SW 1271 (cell line): ENCODE data around the gene RYK.

Experiments used
- DNase-seq, 2 experiments: peaks; one replicate each; lab custom pipeline; 2025; lab: John Stamatoyannopoulos, UW

Gene RYK

DNA sequence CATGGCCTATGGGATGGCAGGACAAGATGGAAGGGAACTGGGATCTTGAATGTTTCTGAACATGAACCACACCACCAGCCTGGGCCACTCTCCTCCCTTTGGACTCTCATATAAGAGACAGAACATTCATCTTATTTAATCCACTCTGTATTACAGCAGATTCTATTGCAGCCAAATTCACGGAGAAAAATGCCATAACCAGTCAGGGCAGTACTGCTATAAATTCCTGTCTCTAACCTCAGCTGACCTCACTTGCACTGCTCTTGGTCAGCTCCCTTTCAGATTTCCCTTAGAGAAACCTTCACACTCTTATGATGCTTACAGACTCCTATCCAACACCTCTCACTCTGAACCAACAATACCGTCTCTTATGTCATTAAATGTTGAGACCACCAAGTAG is 101.4 kb downstream of the RYK start:
- DNase-seq = no peak

DNA sequence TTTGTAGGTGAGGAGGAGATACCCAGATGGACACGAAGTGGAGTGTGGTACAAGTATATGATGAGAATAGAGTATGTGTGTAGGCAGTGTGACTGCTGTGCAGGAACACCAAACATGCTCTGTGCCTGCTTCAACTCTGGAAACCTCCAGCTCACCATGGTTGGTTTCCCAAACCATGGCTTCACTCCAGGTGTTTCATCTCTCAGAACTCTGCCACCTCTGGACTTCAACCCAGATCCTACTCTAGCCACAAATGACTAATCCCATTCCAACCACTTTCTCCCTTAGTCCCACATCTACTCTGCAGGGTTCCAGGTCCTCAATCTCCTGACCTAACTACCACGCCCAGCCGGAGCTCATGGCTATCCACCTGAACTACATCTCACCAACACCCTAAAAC is 102.1 kb downstream of the RYK start:
- no peak for DNase-seq

DNA sequence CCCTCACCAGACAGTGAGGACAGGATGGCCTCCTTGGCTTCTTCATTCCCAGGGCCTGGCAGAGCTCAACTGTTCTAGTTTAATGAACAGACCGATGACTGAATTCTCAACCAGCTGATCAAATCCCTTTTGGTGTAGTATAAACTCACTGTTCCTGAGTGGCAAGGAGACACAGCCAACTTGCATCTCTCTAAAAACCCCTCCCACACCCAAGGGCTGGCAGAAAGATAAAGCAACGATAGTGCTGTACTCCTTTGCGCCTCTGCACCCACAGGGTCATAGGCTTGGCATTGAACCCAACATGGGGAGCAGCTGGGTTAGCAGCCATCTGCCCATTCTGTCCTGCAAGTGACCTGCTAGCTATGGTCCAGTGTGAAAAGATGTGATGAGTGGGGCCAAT is 103.2 kb downstream of the RYK start:
- no peak for DNase-seq

DNA sequence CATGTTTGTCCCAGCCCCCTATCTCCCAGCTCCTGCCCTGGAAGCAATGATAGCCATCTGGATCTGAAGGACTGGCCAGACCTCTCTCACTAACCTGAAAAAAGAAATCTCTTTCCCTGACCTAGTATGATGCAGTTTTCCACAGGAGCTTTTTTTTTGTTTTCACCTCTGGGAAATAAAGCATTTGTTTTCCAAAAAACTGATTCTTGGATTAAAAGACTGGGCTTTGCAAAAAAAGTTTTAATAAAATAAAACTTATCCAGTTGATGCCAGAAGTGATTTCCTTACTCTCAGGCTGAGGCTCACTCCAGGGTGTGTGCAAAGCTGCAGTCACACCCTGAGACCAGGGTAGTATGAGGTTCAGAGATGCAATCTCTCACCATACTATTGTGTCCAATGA is 104.0 kb downstream of the RYK start:
- no peak for DNase-seq

DNA sequence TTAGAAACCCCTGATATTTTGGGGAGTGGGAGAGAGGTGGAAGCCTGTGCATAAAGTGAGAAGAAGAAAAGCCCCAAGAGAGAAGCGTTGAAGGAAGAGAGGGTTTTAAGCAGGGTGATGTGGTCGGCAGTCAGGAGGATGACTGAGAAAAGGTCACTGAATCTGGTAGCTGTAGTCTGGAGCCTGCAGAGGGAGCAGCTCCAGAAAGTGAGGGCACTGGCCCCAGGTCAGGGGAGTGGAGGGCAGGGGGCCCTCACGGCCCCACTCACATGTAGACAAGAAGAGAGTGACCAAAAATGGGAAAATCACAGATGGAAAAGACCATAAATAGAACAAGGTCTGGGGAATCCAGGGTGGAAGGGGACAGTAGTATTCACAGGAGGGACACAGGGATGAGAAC is 105.5 kb downstream of the RYK start:
- DNase-seq = no peak

DNA sequence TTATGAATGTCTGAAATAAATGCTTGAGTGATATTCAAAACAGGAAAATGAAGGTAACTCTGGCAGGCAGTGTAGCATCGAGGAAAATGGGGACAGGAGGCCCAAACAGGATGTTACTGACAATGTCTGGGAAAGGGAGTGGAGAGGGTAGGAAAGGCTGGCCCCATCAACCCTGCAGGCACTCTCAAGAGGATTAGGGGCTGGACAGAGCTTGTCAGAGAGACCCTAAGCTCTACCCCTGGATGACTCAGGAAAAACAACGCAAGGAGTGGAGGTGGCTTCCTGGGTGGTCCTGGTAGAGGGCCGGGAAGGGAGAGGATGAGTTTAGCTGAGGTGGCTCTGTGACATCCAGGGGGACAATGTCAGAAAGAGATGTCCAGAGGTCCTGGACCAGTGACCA is 106.0 kb downstream of the RYK start:
- no peak for DNase-seq

DNA sequence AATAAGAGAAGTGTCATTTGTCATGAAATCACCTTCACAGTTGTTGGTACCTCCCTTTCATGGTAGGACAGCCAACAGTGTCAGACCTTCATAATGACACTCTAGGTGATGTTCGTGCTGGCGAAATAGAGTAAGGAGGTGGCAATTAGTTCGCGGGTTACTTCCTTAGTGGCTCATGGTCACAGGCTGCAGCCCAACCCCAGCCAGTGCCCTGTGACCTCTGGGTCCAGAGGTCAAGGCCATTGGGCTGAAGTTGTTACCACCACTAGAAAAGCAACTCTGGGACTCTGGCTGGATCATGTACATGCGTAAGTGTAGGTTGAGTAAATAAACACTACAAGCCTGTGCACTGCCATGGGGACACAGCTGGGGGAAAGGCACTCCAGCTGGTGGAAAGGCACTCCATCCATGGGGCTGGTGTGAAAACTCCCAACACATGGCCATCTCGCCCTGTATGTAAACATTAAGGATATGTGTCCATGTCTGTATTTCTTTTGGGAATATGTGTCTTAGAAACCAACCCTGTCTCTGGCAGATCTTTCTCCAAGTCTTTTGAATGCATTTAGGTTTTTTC is 106.7 kb downstream of the RYK start:
- no peak for DNase-seq

DNA sequence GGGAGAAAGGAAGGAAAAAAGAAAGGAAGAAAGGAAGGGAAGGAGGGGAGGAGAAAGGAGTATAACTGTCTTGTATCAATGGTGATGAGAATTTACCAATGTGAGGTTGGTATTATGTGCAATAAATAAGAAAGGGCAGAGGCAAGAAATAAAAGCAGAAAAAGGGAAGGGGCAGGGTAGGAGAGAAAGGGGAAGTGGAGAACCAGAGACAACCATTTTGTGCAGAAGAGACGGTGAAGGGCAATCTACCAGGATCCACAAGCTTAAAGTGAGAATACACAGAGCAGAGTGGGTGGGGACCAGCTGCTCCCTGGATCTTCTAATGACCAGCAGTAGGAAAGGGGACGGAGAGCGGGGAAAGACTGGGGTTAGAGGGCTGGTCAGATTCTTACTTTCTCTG is 114.1 kb downstream of the RYK start:
- no peak for DNase-seq

DNA sequence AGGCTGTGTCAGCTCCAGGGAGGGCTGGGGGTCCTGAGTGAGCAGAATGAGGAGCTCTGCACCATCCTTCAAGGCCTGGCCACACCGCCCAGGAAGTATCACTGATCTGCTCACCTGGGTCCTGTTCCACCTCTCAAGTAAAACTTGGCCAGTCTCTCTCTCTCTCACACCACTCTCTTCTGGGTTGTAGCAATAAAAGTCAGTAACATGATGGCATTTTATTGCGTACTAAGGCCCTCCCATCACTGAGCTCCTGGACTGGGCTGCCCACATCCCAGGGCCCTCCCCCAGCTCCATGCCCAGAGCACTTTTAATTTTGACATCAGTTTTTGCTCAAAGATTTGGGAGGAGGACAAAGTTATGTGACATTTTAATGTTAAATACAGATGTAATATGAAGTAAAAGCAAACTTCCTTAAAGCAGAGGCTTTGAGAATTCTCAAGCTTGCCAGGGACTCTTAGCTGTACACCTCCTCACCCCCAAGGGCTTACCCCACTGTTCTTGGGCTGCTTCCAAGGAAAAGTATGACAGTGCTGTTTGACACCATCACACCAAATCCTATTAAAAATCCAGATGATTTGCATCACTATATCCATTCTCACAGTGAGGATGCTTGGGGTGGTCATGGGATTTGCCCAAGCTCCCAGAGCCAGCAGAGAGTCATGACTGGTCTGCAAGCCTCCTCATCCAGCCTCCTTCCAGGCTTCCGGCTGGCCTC is 115.8 kb downstream of the RYK start:
- no peak for DNase-seq

DNA sequence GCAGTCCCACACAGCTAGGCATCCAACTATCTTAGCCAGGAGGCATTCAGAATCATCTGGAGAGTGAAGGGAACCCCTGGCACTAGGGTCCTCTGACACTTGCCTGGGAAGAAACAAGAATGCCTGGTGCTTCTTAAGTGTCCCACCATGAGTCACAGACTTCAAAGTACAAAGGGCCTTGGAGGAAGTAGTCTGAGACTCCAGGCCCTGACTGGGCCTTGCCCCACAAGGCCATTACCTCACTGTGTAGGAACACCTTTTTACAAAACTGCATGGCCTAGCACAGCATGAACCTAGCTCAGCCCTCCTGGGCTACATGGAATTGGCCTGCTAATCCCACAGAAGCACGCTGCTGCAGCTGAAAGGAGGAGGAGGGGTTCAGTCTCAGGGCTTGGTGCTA is 116.4 kb downstream of the RYK start:
- no peak for DNase-seq

DNA sequence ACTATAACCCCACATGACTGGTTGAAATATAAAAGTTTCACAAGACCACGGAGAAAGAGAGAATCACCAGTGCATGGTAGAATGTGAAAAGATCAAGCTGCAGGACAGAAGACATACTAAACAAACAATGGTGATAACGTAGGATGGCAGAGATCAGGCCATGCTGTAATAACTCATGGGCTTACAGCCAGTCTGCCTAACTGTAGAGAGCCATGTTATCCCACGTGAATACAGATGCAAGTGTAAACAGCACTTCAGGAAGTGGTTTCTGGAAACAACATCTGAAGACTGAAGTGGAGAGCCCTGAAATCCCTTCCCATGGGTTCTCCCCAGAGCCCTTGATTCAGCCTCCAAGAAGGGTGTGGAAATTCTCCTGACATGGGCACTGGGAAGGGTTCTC is 117.7 kb downstream of the RYK start:
- DNase-seq = no peak

DNA sequence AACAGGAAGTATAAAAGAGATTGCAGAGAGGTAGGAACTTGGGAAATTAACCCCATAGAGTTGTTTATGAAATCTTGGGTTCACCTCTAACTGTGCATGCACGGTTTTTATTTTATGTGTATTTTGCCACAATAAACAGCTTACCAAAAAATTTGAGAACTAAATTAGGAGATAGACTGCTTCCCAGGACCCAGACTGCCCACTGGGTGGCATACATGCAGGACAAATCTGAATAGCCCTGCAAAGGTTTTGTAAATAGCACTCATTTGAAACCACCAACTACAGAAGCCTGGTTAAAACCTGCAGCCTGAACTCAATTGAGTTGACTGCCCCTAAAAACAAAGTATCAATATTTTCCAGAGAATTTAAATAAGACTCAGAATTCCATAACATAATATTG is 124.5 kb downstream of the RYK start:
- no peak for DNase-seq

DNA sequence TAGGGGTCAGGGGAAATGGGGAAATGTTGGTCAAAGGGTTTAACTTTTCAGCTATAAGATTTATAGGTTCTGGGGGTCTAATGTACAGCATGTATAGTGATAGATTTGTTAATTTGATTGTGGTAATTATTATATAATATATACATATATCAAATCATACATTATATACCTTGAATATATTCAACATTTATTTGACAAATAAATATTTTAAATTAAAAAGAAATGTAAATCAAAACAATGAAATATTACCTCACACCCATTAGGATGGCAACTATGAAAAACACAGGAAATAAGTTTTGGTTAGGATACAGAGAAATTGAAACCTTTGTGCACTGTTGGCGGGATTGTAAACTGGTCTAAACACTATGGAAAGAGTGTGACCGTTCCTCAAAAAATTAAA is 135.9 kb downstream of the RYK start:
- DNase-seq = no peak

DNA sequence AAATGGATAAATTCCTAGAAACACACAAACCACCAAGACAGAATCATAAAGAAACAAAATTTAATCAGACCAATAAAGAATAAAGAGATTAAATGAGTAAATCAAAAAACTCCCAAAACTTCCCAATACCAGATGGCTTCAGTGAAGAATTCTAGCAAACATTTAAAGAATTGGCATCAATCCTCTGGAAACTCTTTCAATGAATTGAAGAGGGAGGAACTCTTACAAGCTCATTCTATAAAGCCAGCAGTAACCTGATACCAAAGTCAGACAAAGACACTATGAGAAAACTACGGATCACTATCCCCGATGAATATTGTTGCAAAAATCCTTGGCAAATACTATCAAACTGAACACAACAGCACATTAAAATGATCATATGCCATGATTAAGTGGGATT is 139.0 kb downstream of the RYK start:
- DNase-seq = no peak

DNA sequence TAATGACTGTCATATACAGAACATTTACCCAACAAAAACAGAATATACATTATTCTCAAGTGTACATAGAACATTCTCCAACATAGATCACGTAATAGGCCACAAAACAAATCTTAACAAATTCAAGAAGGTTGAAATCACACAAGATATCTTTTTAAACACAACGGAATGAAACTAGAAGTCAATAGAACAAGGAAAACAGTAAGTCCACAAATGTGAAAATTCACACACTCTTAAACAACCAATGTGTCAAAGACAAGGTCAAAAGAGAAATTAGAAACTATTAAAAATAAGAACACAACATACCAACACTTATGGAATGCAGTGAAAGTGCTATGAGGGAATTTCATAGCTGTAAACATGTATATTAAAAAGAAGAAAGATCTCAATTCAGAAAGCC is 139.7 kb downstream of the RYK start:
- DNase-seq = no peak
